CD4-positive, alpha-beta T cell treated with Interferon alpha-2 for 1 hour (primary cell): ENCODE results near the gene ULK2.
"Not testable (repeated sequence)": the region's sequence is repeated elsewhere in the genome, so short reads cannot be mapped to it uniquely, and the experiment has no call there.

Source experiments
- DNase-seq, 2 donors: peaks; one replicate each; pipeline ENCODE4 v3.0.0-alpha.2; 2020 to 2022

Gene ULK2

DNA sequence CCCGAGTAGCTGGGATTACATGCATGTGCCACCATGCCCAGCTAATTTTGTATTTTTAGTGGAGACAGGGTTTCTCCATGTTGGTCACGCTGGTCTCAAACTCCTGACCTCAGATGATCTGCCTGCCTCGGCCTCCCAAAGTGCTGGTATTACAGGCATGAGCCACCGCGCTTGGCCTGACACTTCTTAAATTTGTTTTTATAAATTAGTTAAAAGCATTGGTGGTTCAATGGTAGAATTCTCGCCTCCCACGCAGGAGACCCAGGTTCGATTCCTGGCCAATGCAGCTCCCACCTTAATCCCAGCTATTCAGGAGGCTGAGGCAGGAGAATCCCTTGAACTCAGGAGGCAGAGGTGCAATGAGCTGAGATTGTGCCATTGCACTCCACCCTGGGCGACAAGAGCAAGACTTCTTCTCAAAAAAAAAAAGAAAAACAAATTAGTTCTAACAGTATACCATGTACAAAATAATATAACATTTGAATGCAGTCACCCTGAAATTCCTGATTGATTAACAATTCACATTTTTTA is 7.0 kb downstream of the ULK2 start:
- DNase-seq = not testable (repeated sequence)

DNA sequence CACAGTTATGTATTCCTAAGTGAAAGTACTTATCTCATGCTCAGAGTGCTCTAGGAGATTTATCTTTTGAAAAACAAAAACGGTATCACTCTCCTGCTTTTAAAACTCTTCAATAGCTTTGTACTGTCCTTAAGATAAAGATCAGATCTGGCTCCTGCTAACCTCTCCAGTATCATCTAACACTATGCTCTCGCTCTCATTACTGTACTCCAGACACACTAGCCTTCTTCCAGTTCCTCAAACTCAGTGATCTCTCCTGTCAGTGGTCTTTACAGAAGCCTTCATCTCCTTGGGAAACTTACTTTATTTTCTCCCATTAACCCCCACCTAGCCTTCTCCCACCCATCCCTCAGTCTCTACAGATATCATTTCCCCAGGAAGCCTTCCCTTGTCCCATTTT is 10.1 kb downstream of the ULK2 start:
- no peak for DNase-seq

DNA sequence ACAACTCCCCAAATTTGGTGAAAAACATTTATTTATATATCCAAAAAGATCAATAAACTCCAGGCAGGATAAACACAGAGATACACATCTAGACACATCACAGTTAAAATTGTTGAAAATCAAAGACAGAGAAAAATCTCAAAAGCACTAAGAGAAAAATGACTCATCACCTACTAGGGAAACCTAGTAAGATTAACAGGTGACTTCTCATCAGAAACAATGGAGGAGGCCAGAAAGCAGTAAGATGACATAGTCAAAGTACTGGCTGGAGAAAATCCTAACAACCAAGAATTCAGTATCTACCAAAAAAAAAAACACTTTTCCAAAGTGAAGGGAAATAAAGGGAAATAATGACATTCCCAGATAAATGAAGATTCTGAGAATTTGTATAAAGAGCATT is 33.8 kb downstream of the ULK2 start:
- DNase-seq = no peak

DNA sequence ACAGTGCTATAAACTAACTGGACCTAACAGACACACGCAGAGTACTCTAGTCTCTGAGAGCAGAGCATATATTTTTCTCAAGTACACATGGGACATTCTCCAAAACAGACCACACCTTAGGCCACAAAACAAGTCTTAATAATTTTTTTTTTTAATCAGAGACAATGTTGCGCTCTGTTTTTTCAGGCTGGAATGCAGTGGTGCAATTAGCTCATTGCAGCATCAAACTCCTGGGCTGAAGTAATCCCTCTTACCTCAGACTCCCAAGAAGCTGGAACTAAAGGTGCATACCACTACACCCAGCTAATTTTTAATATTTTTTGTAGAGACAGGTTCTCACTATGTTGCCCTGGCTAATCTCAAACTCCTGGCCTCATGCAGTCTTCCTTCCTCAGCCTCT is 37.7 kb downstream of the ULK2 start:
- DNase-seq = no peak

DNA sequence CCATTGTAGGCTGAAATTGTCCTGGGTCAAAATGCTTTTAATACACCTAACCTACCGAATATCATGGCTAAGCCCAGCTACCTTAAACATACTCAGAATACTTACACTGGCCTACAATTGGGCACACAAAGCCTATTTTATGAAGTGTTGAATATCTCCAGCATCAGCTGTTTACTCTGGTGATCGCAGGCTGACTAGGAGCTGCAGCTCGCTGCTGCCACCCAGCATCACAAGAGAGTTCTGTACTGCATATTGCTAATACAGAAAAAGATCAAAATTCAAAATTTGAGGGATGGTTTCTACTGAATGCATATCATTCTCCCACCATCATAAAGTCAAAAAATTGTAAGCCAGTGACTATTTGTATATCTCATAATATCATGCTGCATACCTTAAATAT is 55.3 kb downstream of the ULK2 start:
- DNase-seq = peak in 1 of 2 donors; percentile 19

DNA sequence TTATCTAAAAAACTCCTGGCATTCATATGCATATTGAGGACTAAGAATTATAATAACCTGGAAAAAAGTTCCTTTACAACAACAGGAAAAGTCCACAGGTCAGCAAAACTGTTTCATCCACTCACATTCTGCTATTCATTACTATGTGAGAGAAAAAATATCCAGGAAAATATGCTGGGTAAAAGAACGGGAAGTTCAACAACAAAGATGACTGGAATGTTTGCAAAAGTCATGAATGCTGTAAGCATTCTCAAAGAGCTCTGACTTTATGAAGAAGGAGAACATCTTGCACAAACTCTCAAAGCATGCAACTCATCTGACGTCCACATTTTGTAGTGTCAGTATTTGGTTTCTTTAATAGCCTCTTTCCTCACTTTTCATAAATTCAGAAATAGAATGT is 62.7 kb downstream of the ULK2 start:
- DNase-seq = no peak

DNA sequence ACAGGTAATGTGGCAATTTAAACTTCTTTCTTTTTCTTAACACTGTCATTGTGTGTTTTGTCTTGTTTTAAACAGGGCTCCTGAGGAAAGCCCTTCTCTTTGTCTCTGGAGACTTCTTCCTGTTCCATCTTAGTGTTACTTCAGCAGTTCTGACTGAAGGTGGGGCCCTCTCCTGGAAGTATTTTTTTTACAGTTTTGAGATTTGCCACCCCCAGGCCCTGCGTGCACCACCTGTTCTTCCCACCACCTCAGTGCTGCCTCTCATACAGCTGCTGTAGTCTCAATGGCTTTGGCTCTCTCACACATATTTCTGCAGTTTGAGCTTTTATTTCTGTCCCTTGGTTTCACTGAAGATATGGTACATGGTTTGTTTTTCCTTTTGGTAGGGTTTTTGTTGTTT is 67.2 kb downstream of the ULK2 start:
- no peak for DNase-seq

DNA sequence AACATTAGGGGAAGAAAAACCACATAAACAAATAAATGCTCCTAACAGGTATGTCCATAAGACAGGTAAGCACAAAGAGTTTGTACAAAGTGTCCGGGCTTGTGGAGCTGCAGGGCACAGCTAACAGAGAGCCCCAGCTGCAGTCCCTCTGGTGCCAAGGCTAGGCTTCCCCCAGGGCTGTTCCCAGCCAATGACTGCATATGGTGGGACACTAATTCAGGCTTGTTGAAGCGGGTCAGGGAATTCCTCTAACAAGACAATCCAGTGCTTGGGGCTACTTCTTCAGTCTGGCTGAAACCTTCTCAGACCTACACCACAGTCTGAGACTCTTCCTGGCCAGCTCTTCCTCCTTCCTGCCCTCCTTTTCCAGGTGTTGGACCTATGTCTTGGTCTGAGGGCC is 67.9 kb downstream of the ULK2 start:
- DNase-seq = no peak

DNA sequence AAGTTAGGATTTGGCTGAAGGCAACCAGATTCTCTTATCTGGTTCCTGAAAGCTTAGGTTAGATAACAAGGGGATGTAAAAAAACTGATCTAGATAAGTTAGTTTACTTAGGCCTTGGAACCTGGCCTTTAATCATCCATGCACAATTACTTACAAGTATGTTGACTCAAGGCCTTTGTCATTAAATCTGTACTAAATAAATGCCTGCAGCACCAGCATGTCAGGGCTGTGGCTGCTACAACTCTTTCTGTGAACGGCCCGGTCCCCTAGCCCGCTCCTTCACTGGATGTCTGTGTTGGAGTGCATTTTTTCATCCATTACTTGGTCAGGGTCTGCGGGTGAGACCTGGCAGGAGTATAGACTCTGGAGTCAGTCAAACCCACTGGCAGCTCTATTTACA is 71.3 kb downstream of the ULK2 start:
- no peak for DNase-seq

DNA sequence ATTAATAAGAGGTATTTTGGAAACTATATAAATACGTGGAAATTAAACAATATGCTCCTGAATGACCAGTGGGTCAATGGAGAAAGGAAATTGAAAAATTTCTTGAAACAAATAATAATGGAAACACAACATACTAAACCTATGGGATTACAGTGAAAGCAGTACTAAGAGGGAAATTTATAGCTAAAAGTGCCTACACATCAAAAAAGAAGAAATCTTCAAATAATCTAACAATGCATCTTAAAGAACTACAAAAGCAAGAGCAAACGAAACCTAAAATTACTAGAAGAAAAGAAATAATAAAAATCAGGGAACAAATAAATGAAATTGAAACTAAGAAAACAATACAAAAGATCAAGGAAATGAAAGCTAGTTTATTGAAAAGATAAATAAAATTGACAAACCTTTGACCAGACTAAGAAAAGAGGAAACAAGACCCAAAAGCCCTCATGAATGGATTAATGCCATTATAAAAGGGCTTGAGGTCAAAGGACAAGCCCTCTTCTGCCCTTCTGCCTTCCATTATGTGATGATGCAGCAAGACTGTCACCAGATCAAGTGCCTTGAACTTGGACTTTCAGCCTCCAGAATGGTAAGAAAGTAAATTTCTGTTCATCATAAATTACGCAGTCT is 75.7 kb downstream of the ULK2 start:
- no peak for DNase-seq

DNA sequence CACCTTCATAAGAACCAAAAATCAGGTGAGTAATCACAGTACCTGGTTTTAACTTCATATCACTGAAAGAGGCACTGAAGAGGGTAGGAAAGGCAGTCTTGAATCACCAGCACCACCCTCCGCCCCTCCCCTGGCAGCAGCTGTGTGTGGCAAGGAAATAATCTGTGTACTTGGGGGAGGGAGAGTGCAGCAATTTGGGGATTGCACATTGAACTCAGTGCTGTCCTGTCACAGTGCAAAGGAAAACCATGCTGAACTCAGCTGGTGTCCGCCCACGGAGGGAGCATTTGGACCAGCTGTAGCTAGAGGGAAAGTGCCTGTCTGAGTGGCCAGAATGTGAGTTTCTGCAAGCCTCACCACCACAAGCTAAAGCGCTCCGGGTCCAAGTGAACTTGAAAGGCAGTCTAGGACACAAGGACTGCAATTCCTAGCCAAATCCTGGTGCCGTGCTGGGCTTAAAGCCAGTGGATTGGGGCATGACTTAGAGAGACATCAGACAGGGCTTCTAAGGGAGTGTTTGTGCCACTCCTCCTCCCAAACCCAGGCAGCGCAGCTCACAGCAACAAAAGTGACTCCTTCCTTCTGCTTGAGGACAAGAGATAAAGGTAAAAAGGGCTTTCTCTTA is 79.9 kb downstream of the ULK2 start:
- no peak for DNase-seq

DNA sequence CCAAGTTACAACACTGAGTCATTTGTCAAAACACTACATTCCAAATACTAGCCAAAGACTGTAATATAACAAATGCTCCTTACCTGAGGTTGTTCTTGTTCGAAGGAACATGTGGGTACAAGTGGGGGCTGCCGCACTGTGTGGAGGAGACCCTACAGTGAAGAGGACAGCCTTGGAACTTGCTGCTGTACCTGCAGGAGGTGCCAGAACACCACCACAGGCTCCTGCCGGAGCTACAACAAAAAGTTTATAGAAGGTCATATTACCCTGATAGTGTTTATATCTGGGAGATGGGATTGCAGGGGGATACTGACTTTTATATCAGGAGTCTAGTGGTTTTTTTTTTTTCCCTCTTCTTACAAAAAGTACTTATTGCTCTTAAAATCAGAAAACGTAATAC is 81.9 kb downstream of the ULK2 start:
- no peak for DNase-seq

DNA sequence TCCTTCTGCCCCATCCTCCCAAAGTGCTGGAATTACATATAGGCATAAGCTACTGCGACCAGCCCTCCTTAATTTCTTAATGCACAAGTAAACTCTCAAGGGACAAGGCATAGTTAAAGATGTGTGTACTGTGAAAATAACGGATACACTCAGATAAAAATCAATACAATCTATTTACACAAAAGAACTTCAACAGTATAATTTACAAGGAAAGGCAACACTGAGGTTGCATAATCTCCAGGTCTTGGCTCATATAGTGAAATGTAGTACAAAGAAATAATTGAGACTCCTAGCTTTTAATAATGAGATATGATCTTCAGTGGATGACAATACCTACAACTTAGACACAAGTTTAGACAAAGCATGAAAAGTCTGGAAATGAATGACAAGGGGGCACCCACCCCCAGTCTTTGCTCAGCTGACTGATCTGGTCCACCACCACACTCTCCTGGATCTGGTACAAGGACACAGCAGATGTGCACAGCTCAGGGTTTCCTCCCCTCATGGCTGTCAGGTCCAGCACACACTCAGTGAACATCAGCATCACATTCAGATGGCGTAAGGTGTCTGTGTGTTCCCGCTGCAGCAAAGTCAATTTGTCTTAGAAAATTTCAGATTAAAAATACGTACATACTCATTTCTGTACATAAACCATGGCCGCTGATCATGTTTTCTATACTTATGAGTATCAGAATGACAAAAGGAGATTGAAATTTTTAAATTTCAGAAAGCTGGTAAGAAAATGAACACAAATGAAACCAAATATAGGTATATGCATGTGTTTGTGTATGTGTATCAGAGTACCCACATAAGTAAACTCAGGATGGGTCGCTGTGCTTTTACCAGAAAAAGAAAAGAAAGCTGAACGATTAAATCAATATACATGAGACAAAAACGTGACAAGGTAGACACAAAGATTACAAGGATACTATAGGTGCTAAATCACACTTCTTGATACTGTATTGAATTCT is 86.0 kb downstream of the ULK2 start:
- DNase-seq = no peak

DNA sequence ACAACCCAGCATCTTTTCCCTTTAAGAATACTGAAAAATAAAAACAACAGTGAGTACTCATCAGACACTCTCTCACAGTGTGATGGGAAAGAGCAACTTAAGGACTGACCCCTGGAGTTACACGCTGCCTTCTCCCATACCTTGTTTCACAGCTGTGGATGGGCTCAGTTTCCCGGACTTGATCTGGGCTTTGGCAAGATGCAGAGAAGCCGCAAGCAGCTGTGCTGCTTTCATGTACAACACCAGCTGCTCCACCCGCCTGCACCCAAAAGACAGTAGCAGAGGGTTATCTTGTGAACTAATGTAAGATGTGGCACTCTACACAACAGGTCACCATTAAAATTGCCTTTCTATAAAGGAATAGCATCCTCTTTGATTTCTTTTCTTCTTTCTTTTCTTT is 86.9 kb downstream of the ULK2 start:
- DNase-seq = no peak

DNA sequence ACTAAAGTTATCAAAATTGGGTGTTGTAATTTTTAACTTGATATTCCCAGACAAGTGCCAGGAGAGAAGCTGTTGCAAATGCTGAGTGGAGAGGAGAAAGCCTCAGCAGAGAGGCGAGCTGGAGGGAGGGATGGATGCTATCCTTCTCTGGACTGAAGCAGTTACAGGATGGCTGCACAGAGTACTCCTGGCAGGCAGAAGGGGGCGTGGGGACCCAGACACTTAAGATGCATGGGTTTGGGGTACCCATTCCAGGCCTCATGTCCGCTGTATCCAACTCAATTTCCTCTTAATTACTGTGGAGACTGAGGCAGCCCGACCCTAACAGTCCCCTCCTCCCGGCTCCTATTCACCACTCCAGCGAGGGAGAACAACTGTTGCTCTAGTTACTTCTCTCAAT is 94.2 kb downstream of the ULK2 start:
- DNase-seq = no peak

DNA sequence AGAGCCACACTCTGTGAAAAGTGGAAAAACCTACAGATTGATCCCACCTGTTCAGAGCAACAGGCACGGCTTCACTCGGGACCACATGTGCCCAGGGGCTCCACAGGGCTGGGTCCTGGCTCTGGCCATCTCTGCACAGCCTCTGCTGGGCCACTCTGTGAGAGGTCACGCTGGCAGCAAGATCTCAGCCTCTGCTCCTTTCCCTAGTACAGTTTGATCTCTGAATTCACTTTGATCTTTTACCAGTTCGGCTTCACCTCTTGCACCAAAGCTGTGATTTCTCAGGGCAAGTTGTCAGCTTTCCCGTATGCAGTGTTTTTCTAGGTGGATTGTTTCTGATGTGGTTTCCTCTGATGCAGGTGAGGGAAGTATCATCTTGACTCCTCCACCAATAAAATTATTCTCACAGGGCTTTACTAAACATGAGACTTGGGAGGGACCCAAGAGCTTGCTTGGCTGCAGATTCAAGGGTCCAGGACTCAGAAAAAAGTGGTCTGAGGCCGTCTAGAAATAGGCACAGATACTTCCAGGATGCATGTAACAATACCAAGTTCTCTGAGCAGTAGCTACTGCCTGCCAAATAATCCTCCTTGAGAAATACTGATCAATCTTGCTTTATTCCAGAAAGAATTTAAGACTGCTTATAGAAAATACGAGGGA is 95.6 kb downstream of the ULK2 start:
- peak; percentile 61 to 76 for DNase-seq

DNA sequence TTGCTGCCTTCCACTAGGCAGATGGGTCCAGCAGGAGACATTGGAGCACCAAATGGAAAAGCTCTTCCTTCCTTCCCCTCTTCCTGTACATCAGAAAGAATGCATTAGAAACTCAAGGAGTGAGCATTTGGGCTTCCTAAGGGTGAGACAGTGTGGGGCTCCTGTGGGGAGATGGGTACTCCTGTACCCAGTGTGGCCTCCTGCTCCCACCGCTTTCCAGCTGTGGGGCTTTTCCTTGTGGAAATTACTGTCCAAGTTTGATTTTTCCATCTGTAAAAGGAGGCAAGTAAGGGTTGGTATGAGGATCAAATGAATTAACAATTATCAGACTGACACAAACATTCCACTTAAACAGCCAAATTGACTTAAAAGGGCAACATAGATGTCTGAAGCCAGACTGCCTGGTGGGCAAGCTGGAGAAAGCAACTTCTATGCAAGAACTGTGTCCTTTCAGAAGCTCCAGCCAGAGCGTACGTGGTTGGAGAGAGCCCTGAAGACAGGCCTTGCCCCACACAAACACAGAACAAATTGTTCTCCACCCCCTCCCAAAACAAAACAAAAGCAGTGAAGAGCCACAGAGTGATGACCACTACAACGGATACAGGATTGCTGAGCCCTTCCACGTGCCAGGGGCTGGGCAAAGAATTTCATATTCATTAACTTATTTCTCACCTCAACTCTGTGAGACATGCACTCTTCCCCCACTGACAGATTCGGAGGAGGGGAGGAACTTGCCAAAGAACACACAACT is 96.6 kb downstream of the ULK2 start:
- no peak for DNase-seq

DNA sequence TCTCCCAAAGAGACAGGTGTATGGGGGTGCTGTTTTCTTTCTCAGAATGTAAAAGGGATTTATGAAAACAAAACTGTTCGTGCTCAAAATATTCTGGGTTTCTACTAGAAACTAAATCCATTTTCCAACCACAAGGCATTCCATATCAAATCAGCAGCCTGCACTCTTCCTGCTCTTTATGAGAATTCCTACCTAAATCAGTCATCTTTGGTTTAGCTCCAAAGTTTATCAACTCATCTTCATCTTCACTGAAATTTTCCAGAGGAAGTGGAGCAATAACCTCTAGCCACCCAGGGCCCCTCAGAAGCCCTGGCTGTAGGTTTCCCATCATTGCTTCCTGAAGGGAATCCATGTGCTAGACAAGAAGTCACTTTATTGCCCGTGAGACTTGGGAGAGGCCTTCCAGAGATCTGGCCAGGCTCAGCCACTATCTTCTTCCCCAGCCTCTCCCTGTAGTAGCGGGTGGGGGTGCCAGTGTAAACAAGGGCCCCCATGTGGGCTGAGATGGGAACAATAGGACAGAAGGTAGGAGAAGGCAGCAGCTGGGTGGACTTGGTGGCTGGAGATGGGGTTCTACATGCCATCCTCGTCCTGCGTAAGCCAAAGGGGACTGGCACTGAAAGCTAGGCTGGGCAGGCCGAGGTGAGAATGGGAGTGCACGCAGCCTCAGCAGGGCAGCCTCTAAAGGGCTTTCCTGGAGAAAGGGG is 97.6 kb downstream of the ULK2 start:
- DNase-seq = no peak

DNA sequence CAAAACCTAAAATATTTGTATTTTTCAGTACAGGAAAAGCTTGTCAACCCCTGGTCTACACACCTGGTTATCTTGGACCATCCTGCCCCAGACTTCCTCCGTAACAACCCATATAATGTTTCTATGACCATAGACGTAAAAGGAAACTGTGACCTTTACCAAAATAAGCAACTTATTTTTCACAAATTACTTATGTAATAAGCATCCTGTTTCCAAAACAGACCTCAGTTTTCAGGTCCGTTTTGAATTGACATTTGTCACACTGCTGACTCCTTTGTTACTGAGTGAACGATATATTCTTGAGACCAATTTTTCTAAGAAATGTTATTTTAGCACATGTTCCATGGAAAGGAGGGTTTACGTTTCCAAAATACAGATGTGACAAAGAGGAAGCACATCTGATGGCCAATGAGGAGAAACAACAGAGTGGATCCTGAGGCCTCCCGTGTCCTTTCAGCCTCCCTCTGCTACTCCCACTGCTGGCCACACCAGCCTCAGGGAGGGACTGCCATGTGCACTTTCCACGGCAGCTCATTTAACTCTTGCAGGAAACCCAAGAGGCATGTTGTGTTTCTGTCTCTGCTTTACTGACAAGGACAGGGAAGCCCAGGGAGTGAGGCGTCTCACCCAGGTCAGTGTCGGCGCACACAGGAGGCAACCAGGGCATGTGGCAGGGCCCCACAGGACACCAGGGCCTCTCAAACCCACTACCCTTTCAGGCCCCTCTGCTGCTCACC is 99.5 kb downstream of the ULK2 start:
- no peak for DNase-seq

DNA sequence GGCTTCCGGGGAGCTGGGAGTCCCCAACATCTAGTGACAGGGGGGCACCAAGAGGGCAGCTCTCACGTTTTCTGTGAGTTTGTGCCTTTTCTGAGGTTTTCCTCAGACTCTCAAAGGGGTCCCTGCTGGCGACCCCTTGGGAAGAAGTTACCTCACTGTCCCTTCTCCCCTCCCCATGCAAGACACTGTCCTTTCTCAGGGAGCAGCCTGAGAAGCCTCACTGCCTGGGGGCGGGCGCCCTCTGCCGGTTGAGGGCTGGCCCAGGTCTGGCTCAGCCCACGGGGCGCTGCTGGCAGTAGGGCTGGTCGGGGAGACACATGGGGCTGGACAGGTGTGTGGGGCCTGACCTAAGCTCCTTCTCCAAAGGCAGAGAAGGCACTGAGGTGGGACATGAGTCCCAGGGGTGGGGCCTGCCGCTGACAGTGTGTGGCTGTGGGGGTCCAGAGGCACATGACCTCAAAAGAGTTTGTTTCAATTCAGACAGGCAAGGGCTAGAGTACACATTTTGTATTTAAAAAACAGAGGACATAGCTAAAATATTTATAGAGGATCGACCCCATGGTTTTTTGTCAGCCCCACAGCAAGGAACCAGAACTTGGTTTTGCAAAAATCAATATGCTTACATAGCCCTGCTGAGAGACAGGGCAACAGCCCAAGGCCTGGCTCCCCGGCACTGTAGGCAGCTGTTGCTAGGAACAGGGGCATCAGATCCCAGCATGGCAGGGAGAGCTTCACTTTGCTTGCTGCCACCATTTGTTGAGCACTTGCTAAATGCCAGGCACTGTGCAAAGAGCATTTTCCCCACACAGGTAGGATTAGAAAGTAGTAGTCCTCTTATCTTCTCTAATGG is 101.1 kb downstream of the ULK2 start:
- peak; percentile 71 to 79 for DNase-seq
